OCI-M2 (cell line): ENCODE results near the gene HOTAIR.

ENCODE experiments used
- DNase-seq: peaks from one replicate; lab custom pipeline; 2025; ENCODE audit not compliant: unreplicated experiment; lab: John Stamatoyannopoulos, UW

HOTAIR gene

DNA sequence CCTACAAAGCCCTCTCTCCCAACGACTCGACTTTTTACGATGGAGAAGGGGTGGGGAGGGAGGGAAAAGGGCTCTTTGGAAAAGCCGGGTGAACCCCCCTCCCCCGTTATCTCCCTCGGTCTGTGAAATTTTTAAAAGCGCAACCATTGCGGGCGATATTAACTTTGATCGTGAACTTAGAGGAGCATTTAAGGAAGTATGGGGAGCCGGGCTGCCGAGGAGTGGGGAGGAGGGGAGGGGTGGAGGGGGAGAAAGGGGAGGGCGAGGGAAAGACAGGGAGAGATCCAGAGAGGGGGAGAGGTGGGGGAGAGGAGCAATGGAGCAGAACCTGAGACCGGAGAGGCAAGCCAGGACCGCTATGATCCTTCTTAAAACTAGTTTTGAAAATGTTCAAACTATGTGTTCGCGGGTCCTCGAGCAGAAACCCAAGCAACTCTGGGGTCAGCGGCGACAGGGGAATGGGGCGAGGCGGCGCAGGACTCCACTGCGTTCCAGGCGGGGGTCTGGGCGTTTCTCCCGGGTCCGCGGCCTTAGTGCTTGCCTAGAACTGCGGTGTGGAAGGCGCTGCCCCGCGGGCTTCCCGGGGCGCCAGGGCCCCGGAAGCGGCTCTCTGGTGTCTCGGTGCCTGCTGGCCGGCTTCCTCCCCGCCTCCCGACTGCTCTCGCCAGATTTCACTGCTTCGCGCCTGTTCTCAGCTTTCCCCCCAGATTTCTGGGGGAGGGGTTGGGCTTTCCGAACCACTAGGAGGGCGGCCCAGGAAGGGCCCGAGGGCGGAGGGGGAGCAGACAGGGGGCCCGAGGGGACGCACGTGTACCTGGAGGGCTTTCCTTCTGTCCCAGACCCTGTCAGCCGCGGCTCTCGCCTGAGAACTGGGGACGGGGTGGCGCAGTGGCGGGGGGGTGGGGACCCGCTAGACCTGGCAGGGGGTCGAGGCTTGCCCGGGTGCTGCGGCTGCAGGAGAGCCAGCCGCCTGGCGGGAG lies at the start of gene HOTAIR:
TSS of gene HOTAIR (minus strand) at position 871 of the 980 bp plus-strand sequence.
- no peak for DNase-seq

DNA sequence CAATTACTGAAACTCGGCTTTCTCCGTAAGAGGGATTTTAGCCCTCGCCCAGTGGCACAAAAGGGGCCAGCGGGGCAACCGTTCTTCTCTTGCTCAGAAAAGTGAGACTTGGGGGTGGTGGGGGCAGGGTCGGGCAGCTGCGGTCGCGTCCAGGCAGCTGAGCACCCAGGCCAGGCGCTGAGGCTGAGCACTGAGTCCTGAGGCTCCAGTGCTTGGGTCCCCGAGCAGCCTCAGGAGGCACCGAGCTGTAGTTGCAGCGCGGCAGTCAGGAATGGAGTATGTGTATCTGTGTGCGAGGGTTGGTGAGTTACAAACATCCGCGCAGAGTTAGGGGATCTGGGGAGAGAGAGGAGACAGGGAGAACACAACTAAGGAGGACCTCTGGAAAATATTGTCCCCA lies 49.4 kb upstream of the HOTAIR start:
- no peak for DNase-seq

DNA sequence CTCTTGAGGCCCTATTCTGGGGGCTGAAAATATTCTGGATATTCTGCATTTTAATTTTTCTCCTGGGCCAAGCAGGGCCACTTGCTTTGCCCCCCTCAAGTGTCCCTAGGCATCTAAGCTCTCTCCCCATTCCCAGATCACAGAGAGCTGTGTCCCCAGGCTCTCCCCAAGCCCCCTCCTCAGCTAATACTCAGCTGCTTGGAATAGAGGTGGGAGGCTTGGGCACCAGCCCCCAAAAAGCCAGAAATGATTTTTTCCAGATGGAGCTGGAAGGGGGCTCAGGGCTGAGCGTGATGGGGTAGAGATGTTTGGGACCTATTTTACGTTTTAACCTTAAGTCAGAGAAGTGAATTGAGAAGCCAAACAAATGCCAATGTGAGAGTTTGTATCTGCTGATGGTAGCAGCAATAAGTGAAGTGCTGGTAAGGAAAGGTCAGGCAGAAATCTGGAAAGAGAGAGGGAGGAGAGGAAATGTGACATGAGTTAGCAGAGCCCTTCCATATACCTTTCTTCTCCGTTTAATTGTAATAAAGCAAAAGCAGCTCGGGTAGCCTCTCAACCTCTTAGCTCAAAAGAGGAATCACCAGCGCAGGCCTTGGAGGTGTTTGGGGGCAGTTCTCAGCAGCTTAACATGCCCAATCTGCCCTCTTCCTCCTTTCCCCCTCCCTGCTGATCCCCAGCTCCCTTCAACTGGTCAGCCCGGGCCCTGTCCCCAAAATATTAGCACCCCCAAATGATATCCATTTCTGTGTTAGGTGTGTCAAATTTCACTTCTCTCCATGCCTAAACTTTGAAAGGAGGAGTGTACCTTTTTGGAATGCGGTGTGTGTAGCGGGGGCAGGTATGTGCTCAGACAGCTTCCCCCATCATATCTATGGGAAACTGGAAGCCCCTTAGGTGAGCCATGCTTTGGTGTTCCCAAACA lies 48.5 kb upstream of the HOTAIR start:
- DNase-seq = no peak

DNA sequence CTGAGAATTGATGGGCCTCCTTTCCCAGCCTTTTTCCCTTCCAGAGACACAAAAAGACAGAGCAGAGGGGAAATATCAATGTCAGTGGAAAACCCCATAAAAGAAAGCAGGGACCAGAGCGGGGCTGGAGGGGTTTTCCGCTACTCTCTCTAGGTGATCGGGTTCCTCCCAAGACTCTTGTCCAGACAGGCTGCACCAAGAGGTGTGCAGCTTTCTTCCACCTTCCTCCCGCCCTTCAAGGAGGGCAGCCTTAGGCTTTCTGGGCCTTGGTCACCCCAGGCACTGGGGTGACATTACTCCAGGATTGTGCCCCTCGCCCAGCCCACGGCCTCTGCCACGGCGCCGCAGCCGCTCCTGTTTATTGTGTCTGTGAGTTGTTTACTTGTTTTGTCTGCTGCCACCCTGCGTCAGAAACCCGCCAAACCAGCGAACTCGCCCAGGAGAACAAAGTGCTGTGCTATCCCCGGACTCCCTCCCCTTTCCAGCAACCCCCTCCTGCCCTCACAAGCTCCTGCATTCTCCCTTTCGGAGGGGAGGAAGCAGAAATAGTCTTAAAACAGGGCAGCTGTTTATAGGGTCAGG lies 46.8 kb upstream of the HOTAIR start:
- no peak for DNase-seq

DNA sequence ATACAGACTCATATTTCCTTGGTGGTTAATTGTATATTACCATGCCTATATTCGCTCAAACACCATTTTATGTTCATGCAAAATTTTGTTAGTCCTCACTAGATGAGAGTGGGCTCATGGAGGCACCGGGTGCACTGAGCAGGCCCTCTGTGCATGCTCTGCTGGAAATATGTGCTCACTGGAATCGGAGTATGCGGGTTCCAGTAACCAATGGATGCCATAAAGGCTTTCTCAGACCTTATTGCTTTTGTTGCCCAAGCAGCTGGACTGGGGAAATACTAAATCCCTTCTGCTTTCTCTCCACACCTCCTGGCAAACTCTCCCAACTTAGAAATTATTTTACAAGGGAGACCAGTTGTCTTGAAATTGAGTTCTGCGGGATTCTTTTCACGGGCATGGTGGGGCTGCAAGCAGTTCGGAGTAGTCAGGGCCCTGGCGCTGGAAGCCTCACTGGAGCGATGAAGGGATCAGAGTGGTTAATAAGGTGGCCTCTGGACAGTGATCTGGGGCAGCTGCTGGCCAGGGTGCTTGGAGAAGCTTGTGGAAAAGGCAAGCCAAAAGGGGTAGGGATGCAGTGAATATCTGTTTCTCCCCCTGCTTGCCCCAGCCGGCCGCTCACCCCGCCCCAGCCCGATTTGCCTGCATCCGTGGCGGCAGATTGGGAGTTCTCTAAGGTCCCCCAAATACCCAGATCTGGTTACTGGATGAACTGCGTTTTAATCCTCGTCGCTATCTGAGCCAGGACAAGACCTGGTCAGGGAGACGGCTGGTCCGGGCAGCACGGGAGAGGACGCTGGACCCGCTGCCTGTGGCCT lies 46.0 kb upstream of the HOTAIR start:
- DNase-seq = no peak

DNA sequence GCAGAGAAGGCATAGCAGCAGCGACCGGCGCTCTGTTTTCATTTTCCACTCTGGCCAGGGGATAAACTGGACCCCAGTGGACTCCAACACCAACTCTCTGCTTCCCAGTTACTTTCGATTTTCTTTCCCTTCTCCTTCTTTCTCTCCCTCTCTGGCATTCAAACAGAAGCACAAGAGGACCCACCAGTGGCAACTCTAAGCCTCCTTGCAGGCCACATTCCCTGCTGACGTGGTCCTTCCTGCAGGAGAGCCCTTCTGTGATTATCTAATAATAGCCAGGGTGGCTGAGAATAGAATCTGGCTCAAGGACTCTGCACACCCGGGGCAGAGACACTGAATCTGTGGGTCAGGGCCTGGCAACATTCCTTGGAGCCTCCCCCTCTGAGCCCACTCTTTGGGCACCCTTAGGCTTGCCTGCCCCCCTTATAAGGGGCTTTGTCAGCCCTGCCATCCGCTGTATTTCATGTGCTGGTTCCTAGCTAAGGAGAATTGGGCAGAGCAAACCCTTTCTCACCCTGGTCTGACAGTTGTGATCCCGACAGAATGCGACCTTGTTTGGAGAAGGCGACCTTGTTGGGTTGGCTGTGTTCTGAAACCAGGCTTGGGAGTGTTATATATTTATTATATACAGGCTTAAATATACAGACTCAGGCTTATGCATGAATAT lies 45.3 kb upstream of the HOTAIR start:
- no peak for DNase-seq

DNA sequence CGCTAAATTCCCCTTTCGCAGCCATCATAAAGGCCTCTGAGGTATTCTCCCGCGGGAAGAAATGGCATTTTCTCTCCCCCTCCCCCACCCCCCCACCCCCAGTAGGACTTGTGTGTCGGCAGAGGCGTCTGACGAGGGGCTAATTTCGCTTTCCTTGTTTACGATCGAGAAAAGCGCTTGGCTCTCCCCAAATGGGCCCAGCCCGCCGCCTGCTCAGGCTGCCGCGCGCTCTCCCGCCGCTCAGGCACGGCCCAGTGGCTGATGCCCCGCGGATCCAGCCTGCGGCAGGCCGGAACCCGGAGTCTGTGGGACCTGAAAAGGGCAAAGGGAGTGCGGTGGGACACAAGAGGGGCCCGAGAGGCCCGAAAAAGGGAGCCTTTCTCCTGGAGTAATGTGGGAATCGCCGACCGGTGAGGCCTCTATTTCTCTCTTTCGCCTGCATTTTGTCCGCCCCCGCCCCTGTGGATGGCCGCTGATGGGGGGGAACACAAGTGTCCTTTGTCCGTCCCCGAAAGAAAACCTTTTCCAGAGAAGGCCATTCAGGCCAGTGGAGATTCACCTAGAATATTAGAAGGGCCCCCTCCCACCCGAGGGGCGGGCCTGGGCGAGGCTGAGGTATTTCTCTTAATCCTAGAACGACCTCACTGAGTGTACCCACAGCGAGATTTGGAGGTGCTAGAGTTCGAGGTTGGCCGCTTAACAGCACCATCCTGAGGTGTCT lies 44.5 kb upstream of the HOTAIR start:
- DNase-seq = no peak

DNA sequence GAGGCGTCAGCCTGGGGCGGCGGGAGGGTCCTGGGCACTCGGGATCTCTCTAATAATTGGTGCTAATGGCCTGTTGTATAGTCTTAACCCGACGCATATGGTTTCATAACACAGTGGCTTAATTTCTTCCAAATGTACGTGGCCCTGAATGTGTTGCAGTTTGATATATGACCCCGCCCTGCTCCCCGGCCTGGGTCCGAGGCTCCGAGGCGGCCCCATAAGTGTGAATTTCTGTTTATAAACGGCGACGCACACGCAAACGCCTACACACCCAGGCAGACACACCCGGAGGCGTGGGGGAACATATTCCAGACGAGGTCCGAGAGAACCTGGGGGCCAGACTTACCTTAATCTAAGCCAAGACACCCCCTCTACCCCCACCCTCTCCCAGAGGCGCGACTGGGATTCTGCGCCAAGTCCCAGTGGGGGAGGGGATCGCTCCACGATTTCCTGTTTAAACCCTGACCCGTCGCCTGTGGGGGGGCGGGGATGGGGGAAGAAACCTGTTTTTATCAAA lies 43.8 kb upstream of the HOTAIR start:
- DNase-seq = no peak

DNA sequence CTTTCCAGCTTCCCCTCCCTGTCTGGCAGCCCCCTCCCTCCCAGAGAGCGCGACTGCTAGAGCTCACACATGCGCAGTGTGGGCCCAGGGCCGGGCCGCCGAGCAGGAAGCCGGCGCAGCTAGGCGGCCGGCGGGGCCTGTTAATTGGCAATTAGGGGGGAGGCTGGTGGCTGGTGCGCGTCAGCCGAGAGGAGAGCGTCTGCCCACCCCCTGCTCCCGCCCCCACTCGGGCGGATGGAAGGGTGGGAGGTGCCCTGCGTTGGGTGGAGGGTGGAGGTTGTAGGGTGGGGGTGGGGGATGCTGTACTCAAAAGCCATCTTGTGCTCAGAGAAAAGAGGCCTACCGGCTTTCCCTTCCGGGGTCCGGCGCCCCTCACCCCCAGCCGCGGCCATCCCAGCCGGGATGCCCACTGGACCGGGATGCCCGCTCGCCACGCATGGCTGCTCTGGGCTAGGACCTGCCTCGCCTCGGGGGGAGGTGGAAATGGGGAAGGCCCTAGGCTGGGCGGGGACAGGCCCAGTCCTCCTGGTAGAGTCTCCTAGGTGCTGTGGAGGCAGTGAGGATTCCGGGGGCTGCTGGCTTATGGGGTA lies 43.2 kb upstream of the HOTAIR start:
- DNase-seq = peak; percentile 46

DNA sequence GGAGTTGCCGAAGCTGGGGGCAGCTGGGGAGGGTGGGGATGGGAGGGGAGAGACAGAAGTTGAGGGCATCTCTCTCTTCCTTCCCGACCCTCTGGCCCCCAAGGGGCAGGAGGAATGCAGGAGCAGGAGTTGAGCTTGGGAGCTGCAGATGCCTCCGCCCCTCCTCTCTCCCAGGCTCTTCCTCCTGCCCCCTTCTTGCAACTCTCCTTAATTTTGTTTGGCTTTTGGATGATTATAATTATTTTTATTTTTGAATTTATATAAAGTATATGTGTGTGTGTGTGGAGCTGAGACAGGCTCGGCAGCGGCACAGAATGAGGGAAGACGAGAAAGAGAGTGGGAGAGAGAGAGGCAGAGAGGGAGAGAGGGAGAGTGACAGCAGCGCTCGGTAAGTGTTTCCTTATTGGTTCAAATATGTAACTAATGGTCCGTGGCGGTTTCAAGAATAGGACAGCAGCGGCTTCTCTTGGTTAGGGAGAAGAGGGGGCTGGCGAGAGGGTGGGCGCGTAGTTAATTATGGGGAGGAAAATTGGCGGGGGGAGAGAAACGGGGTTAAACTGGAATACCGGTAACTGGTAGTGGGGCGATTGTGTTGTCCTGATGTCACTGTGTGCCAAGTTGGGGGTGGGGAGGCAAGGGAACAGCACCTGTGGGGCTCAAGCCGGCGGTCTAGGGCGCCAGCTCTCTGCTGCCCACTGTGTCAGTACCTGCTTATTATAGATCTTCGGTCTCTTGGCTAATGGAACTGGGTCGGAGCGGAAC lies 42.5 kb upstream of the HOTAIR start:
- DNase-seq = no peak

DNA sequence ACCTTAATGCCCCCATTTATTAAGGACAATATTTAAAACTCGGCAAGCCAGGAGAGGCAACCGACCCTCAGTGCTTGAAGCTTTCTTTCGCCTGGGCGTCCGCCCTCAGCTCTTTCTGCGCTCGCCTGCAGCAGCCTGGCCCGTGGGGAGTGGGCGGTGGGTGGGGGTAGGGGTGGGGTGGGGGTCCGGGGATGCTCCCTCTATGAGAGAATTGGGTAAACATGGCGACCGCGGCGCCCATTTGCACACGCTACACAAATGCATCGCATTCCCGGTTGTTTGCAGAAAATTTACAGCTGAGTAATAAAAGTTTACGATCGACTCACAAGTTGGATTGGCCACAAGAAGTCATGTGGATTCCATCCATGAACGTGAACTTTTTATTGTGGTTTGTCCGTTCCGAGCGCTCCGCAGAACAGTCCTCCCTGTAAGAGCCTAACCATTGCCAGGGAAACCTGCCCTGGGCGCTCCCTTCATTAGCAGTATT lies 41.8 kb upstream of the HOTAIR start:
- no peak for DNase-seq

DNA sequence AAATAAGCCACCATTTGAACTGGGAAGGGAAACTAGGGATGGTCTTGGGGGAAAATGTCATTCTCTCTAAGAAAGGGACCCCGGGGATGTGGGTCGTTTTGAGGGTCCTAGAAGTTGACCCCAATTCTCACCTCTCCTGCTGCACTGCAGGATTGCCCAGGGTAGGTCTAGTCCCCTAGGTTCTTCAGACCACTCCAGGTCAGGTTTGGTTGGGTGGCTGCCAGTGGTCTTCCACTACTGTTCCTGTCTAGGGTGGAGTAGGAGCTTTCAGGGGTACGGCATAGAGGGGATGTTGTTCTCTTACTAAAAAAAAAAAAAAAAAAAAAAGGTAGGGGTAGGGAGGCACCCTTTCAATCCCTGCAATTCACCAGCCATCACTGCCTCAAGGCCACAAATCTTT lies 41.3 kb upstream of the HOTAIR start:
- no peak for DNase-seq

DNA sequence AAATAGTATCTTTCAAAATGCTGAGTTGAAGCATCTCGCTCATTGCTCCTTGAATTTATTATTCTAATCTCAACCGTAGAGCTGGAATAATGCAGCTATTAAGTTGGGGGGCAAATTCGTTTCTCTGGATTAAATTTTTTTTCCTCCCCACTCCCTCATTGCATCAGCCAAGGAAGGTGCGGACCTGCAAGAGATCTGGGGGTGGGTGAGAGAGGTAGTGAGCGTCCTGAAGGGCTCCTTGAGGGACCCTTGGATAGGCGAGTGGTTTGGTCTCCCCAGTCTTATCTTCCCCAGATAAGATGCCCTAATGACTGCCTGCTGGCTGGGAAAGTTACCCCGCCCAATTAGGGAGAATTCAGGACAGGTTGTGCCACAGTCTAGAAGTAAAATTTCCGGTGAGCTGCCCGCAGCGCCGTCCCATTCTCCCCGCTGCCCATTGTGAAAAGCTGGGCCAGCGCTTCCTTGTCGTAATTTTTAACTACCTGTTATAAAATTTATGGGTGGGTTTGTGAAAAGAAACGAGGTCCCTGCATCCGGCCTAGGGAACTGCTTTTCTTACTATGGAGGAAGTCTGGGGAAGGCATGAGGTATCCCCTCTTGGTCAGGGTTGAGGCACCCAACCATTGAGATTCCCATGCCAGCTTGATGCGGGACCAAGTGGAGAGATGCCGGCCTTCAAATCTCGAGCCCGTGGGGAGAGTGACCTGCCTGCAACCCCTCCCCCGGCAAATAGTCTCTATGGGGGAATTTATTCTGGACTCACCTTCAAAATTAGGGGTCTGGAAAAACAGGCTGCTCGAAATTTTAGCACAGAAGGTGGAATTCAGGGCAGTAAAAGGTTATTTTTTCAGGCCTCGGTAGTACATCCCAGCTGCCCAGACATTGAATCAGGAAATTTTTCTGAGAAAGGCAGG lies 40.5 kb upstream of the HOTAIR start:
- no peak for DNase-seq

DNA sequence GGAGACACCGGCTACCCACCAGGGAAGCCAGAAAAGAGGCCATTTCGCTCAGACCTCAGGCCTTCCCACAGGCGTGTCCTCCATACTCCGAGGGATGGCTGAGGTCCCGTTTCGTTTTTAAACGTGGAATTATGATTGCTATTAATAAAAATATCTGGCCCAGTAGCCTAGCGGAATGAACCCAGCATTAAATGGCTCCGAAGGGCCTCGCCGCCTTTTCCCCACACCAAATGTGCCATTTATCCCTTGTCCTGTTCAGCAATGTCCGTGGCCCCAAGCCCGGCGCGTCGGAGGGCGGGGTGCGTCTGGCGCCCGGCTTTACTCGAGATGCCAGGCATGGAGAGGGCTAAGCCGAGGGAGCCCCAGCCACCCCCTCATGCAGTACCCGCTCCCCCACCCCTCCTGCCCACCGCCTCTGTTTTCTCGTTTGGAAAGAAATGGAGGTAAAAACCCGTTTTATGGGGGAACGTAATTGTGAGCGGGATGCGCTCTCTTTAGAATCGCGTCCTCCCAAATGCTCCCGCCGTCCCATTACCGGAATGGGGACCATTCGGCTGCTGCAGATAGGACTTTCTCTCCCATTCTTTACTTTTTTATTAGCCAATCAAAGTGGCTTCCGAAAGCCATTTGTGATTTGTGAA lies 39.7 kb upstream of the HOTAIR start:
- no peak for DNase-seq

DNA sequence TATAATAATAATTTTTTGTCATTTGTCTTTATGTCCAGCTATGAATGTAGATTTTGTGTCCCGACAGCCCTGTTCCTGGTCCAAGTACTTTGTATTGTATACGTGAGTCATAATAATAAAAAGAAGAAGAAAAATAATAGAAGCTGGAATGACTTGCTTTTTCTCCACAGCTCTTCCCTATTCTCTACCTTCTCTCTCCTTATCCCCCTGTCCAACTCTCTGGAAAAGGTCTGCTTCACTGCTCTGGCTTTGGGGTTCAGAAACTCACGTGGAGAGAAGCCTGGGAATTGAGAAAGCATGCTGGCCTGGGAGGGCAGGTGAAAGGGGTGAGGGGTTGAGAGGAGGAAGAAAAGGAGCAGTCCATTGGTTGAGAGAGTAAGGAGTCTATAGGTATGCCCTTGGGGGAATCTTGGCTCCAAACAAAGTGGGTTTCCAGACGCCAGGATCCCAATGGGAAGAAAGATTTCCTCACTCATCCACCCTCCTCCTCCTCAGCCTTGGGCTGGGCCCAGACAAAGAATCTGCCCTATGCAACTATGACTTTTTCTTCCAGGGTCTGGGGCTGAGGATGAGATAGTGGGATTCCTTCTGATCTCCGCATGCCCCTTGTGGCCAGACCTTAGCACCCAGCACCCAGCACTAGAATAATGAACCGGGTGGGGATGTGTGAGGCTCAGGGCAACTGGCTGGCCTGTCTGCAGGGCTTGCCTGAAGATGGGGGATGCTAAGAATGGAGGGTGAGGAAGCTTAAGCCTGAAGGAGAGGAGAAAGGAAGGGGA lies 38.1 kb upstream of the HOTAIR start:
- no peak for DNase-seq
